ENCODE data around the gene DDX43.
"Not testable (repeated sequence)": the region's sequence is repeated elsewhere in the genome, so short reads cannot be mapped to it uniquely, and the experiment has no call there.

The DDX43 gene

GRCh38 chr6:73451223-73452106, 56.8 kb downstream of the DDX43 start:
- peak overlapping the region; percentile 28 for H3K9ac ChIP-seq (ENCODE audit: low read length)
- H3K4me1 ChIP-seq (ENCODE audit: insufficient read depth, low read length) = no peaks in the 10 kb centered on the region
- H3K9me3 ChIP-seq (ENCODE audit: low read length) = no peaks in the 10 kb centered on the region
- H3K4me3 ChIP-seq (ENCODE audit: low read depth in 1 of 2, low read length in 2 of 2) = peak overlapping the region; percentile 45 to 76
- no peaks in the 10 kb centered on the region for H3K36me3 ChIP-seq (ENCODE audit: insufficient read depth, low read length)
- no peaks in the 10 kb centered on the region for H3K27me3 ChIP-seq (ENCODE audit: control insufficient read depth in 1 of 2, insufficient read depth in 2 of 2, low read length in 2 of 2)
- H3K27ac ChIP-seq (ENCODE audit: low read depth, low read length) = peak overlapping the region; percentile 40

- Histone ChIP-seq H3K9me3 (ENCODE audit: low read length) (no peaks in the 10 kb centered on the region), H3K27ac (ENCODE audit: low read depth, low read length) (peak within 1 kb of the TSS; percentile 40), H3K36me3 (ENCODE audit: insufficient read depth, low read length) (no peaks in the 10 kb centered on the region), H3K4me1 (ENCODE audit: insufficient read depth, low read length) (no peaks in the 10 kb centered on the region), H3K27me3 (ENCODE audit: control insufficient read depth in 1 of 2, insufficient read depth in 2 of 2, low read length in 2 of 2) (no peaks in the 10 kb centered on the region), H3K4me3 (ENCODE audit: low read depth in 1 of 2, low read length in 2 of 2) (peak within 1 kb of the TSS; percentile 45 to 76), H3K9ac (ENCODE audit: low read length) (peak within 1 kb of the TSS; percentile 28)
These were observed 57.5 kb downstream of the DDX43 start, which contains the start of gene CGAS for GRCh38 chr6:73452107-73452461. CGAS (minus strand) TSS chr6:73452297; CDS start chr6:73452181, 116 bp downstream.

GRCh38 chr6:73455865-73456629, 61.4 kb downstream of the DDX43 start:
- Histone ChIP-seq H3K4me3 (ENCODE audit: low read depth in 1 of 2, low read length in 2 of 2) (no peak overlapping the region), H3K36me3 (ENCODE audit: insufficient read depth, low read length) (no peaks in the 10 kb centered on the region), H3K9me3 (ENCODE audit: low read length) (no peaks in the 10 kb centered on the region), H3K4me1 (ENCODE audit: insufficient read depth, low read length) (no peaks in the 10 kb centered on the region), H3K27ac (ENCODE audit: low read depth, low read length) (no peak overlapping the region), H3K9ac (ENCODE audit: low read length) (no peak overlapping the region), H3K27me3 (ENCODE audit: control insufficient read depth in 1 of 2, insufficient read depth in 2 of 2, low read length in 2 of 2) (no peaks in the 10 kb centered on the region)

GRCh38 chr6:73459474-73459873, 64.8 kb downstream of the DDX43 start:
- H3K36me3 ChIP-seq (ENCODE audit: insufficient read depth, low read length); H3K9ac ChIP-seq (ENCODE audit: low read length); H3K4me3 ChIP-seq (ENCODE audit: low read depth in 1 of 2, low read length in 2 of 2); H3K27me3 ChIP-seq (ENCODE audit: control insufficient read depth in 1 of 2, insufficient read depth in 2 of 2, low read length in 2 of 2); H3K27ac ChIP-seq (ENCODE audit: low read depth, low read length); H3K9me3 ChIP-seq (ENCODE audit: low read length): not testable (repeated sequence)
- H3K4me1 ChIP-seq (ENCODE audit: insufficient read depth, low read length) = peaks cover 11% of the 10 kb centered on the region

- Histone ChIP-seq H3K9ac (ENCODE audit: low read length) (no peak overlapping the region), H3K4me3 (ENCODE audit: low read depth in 1 of 2, low read length in 2 of 2) (no peak overlapping the region), H3K9me3 (ENCODE audit: low read length) (no peaks in the 10 kb centered on the region), H3K27ac (ENCODE audit: low read depth, low read length) (no peak overlapping the region), H3K36me3 (ENCODE audit: insufficient read depth, low read length) (no peaks in the 10 kb centered on the region), H3K27me3 (ENCODE audit: control insufficient read depth in 1 of 2, insufficient read depth in 2 of 2, low read length in 2 of 2) (no peaks in the 10 kb centered on the region), H3K4me1 (ENCODE audit: insufficient read depth, low read length) (peaks cover 11% of the 10 kb centered on the region)
These were observed 65.4 kb downstream of the DDX43 start for GRCh38 chr6:73460056-73460455.

- Histone ChIP-seq H3K27me3 (ENCODE audit: control insufficient read depth in 1 of 2, insufficient read depth in 2 of 2, low read length in 2 of 2) (no peaks in the 10 kb centered on the region), H3K9me3 (ENCODE audit: low read length) (no peaks in the 10 kb centered on the region), H3K9ac (ENCODE audit: low read length) (peak within 1 kb of the TSS; percentile 98), H3K4me1 (ENCODE audit: insufficient read depth, low read length) (peaks cover 11% of the 10 kb centered on the region), H3K27ac (ENCODE audit: low read depth, low read length) (peak within 1 kb of the TSS; percentile 93), H3K4me3 (ENCODE audit: low read depth in 1 of 2, low read length in 2 of 2) (peak within 1 kb of the TSS; percentile 66 to 100), H3K36me3 (ENCODE audit: insufficient read depth, low read length) (peaks cover 7% of the 10 kb centered on the region)
These were observed 67.1 kb downstream of the DDX43 start, which contains the start of gene MTO1 for GRCh38 chr6:73461537-73462350. MTO1 (plus strand) TSS chr6:73461737; CDS start chr6:73461855, 118 bp downstream.
